ENCODE data around the gene CALML4. TPM values are rescaled to one million over a fixed set of nuclear protein-coding genes. Genes with fewer than 3 reads are reported as not detected.

CALML4 gene
- total and polyA plus RNA-seq, 4 donors: 4.4 to 21.3 (median 6.9) TPM

DNA sequence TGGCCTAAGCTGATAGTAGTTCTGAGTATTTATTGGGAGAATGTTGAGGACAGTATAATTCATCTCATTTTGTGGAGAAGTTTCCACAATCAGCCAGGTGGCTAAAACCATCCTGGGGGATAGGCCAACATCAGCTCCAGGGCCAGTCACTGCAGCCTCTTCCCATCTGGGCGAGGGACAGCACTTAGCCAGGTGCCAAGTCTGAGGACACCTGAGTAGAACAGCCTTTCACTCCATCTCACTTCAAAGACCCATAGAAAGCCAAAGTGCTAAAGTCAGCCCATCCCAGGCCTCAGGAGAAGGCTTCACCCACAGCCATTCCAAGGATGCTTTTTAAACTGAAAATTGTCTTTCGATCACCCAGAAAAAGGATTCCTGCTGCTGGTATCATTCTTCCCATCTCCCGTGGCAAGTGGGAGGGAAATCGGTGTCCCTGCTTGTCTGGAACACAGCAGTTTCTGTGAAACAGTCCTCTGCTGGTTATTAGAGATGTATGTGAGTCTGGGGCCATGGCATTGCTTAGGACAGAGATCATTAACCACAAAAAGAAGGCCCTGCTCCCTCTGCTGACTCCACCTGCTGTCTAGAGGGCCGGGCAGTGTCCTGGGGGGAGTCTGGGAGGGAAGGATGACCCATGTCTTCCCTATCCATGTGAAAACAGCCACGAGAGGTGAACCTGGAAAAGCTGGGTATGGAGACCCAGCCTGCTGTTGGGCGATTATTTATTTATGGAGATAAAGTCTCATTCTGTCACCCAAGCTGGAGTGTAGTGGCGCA is 9.6 kb downstream of the CALML4 start:
- no peaks in the 10 kb centered on the region for H3K9me3 ChIP-seq (ENCODE audit: control insufficient read depth, insufficient read depth, low read length)
- H3K4me3 ChIP-seq (ENCODE audit: low read depth, low read length): no peak overlapping the region
- H3K27me3 ChIP-seq (ENCODE audit: control insufficient read depth, insufficient read depth, low read length): no peaks in the 10 kb centered on the region
- H3K27ac ChIP-seq (ENCODE audit: low read depth, low read length): no peak overlapping the region
- 93% methylated on average over 4 of the region's 8 CpGs for WGBS (ENCODE audit: insufficient coverage)
- DNase-seq (ENCODE audit: low read depth in 4 of 6, low spot score in 6 of 6): no peak
- H3K36me3 ChIP-seq (ENCODE audit: control insufficient read depth, insufficient read depth, low read length): peaks cover 24% of the 10 kb centered on the region
- peaks cover 28% of the 10 kb centered on the region for H3K4me1 ChIP-seq (ENCODE audit: control insufficient read depth, insufficient read depth, low read length)

DNA sequence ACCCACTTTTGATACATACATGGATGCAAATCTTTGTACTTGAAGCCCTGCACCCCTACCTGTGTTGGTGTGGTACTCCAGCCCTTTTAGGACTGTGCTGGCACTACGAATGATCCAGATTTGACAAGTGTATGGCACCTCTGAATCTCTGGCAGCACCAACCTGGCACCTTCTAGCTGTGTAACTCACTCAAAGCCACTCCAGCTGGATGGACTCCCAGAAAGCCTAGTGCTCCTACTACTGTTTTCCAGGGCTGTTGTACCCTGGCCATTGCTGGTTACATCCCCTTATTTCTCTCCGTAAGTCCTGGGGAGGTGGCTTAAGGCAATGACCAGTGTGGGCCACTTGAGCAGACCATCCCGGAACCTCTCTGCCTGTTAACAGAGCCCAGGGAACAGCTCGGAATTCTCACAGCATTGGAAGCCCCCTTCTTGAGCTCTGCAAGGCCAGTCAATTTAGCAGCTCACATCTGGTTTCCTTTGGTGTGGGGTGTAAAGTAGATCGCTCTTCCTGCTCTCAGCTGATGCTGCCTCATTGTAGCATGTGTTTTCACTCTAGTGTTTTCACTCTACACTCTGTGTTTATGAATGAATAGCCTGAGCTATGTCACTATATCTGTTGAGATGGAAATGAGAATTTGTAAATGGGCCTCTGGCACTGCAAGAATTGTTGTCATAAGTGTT is 12.2 kb downstream of the CALML4 start:
- Histone ChIP-seq H3K36me3 (ENCODE audit: control insufficient read depth, insufficient read depth, low read length) (peaks cover 20% of the 10 kb centered on the region), H3K9me3 (ENCODE audit: control insufficient read depth, insufficient read depth, low read length) (no peaks in the 10 kb centered on the region), H3K27me3 (ENCODE audit: control insufficient read depth, insufficient read depth, low read length) (no peaks in the 10 kb centered on the region), H3K27ac (ENCODE audit: low read depth, low read length) (no peak overlapping the region), H3K4me1 (ENCODE audit: control insufficient read depth, insufficient read depth, low read length) (peaks cover 16% of the 10 kb centered on the region), H3K4me3 (ENCODE audit: low read depth, low read length) (no peak overlapping the region)
- WGBS (ENCODE audit: insufficient coverage): 73% methylated on average over 4 of the region's 5 CpGs
- DNase-seq (ENCODE audit: low read depth in 4 of 6, low spot score in 6 of 6): peak in 2 of 6 donors; percentile 34 to 83

DNA sequence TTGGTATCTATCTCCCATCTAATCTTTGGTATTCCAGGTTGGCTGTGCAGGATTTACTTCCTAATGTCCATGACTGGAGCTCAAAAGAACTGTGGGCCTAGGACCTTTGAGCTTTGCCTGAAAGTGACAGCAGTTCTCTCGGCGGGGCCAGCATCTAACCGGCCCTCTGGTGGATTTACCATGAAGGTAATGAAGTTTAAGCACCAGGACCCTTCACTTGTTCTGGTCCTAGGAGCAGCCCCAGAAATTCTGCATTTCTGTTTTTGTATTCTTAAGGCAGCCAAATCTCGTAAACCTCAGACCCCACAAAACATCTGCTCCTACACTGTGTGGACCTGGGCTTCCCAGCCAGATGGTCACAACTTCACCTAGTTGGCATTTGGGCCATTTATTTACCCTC is 13.0 kb downstream of the CALML4 start:
- Histone ChIP-seq H3K4me3 (ENCODE audit: low read depth, low read length) (no peak overlapping the region), H3K9me3 (ENCODE audit: control insufficient read depth, insufficient read depth, low read length) (no peaks in the 10 kb centered on the region), H3K27me3 (ENCODE audit: control insufficient read depth, insufficient read depth, low read length) (no peaks in the 10 kb centered on the region), H3K27ac (ENCODE audit: low read depth, low read length) (no peak overlapping the region), H3K4me1 (ENCODE audit: control insufficient read depth, insufficient read depth, low read length) (peaks cover 19% of the 10 kb centered on the region), H3K36me3 (ENCODE audit: control insufficient read depth, insufficient read depth, low read length) (peaks cover 17% of the 10 kb centered on the region)
- WGBS (ENCODE audit: insufficient coverage): 89% methylated on average over 4 of the region's 4 CpGs
- no peak for DNase-seq (ENCODE audit: low read depth in 4 of 6, low spot score in 6 of 6)

DNA sequence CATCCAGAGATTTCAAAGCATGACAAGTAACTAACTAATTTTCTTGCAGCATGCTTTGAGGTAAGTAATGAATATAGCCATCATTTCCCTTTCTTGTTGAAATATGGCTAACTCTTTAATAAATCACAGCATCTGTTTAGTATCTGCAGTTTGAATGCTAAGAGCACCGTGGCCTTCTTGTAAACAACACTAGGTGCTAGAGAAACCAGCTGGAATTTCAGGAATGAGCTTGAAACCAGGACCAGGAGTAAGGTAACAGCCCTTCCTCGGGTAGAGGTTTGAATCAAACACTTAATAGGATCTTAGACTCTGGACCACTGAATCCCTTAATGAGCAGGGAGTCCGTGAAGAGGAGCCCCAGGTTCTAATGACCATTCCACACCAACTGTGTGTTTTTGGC is 13.6 kb downstream of the CALML4 start:
- no peak overlapping the region for H3K27ac ChIP-seq (ENCODE audit: low read depth, low read length)
- no peak for DNase-seq (ENCODE audit: low read depth in 4 of 6, low spot score in 6 of 6)
- no peaks in the 10 kb centered on the region for H3K9me3 ChIP-seq (ENCODE audit: control insufficient read depth, insufficient read depth, low read length)
- WGBS (ENCODE audit: insufficient coverage): 44% methylated on average over 1 of the region's 3 CpGs
- no peak overlapping the region for H3K4me3 ChIP-seq (ENCODE audit: low read depth, low read length)
- no peaks in the 10 kb centered on the region for H3K27me3 ChIP-seq (ENCODE audit: control insufficient read depth, insufficient read depth, low read length)
- H3K4me1 ChIP-seq (ENCODE audit: control insufficient read depth, insufficient read depth, low read length): peaks cover 13% of the 10 kb centered on the region
- H3K36me3 ChIP-seq (ENCODE audit: control insufficient read depth, insufficient read depth, low read length): peaks cover 14% of the 10 kb centered on the region

DNA sequence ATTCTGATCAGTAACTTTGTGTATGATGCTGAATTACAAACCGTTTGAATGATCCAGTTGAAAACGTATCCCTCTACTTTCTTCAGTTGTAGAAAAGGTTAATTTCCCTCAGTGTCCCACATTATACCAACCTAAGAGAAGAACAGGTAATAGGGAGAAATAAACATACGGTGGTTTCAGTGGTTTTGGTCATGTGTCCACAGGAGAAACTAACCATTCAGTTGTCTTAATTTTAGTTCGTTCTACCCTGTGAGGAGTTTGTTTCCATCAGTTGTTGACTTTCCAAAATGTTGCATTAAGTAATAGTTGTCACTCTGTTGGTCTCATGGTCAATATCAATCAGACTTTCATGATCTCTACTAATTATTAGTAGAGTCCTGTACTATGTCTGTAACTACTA is 15.1 kb downstream of the CALML4 start:
- no peak overlapping the region for H3K4me3 ChIP-seq (ENCODE audit: low read depth, low read length)
- H3K27me3 ChIP-seq (ENCODE audit: control insufficient read depth, insufficient read depth, low read length): no peaks in the 10 kb centered on the region
- no peak for DNase-seq (ENCODE audit: low read depth in 4 of 6, low spot score in 6 of 6)
- no peak overlapping the region for H3K27ac ChIP-seq (ENCODE audit: low read depth, low read length)
- peaks cover 5% of the 10 kb centered on the region for H3K36me3 ChIP-seq (ENCODE audit: control insufficient read depth, insufficient read depth, low read length)
- no peaks in the 10 kb centered on the region for H3K9me3 ChIP-seq (ENCODE audit: control insufficient read depth, insufficient read depth, low read length)
- H3K4me1 ChIP-seq (ENCODE audit: control insufficient read depth, insufficient read depth, low read length): peaks cover 11% of the 10 kb centered on the region
- no CpG with 5 or more reads among the region's 4 CpGs for WGBS (ENCODE audit: insufficient coverage)

DNA sequence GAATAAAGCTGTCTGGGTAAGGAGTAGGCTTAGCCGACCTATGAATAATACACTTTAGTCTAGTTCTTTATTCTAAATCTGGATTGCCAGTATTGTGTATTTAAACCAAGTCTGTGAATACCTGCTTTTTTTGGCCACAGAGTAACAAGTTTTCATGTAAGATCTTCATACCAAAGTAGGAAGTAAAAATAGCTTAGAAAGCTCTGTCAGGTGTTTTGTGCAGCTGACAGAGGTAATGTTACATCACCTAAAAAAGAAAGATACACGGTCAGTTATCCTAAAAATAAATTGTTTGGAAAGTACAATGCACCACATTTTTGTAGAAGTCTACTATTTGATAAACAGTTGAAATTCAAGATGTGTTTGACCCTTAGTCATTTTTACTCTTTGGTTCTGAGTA is 16.5 kb downstream of the CALML4 start:
- peaks cover 8% of the 10 kb centered on the region for H3K4me1 ChIP-seq (ENCODE audit: control insufficient read depth, insufficient read depth, low read length)
- H3K27ac ChIP-seq (ENCODE audit: low read depth, low read length): no peak overlapping the region
- H3K9me3 ChIP-seq (ENCODE audit: control insufficient read depth, insufficient read depth, low read length): no peaks in the 10 kb centered on the region
- no peaks in the 10 kb centered on the region for H3K27me3 ChIP-seq (ENCODE audit: control insufficient read depth, insufficient read depth, low read length)
- H3K36me3 ChIP-seq (ENCODE audit: control insufficient read depth, insufficient read depth, low read length): peaks cover 5% of the 10 kb centered on the region
- no CpG with 5 or more reads among the region's 2 CpGs for WGBS (ENCODE audit: insufficient coverage)
- H3K4me3 ChIP-seq (ENCODE audit: low read depth, low read length): no peak overlapping the region
- DNase-seq (ENCODE audit: low read depth in 4 of 6, low spot score in 6 of 6): no peak

DNA sequence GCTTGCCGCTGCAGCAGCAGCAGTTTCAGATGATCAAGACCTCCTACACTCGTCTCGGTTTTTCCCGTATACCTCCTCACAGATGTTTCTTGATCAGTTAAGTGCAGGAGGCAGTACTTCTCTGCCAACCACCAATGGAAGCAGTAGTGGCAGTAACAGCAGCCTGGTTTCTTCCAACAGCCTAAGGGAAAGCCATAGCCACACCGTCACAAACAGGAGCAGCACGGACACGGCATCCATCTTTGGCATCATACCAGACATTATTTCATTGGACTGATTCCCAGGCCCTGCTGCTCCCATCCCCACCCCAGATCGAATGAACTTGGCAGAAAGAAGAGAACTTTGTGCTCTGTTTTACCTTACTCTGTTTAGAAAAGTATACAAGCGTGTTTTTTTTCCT is 17.6 kb downstream of the CALML4 start:
- Histone ChIP-seq H3K27me3 (ENCODE audit: control insufficient read depth, insufficient read depth, low read length) (no peaks in the 10 kb centered on the region), H3K27ac (ENCODE audit: low read depth, low read length) (peak overlapping the region; percentile 66)

DNA sequence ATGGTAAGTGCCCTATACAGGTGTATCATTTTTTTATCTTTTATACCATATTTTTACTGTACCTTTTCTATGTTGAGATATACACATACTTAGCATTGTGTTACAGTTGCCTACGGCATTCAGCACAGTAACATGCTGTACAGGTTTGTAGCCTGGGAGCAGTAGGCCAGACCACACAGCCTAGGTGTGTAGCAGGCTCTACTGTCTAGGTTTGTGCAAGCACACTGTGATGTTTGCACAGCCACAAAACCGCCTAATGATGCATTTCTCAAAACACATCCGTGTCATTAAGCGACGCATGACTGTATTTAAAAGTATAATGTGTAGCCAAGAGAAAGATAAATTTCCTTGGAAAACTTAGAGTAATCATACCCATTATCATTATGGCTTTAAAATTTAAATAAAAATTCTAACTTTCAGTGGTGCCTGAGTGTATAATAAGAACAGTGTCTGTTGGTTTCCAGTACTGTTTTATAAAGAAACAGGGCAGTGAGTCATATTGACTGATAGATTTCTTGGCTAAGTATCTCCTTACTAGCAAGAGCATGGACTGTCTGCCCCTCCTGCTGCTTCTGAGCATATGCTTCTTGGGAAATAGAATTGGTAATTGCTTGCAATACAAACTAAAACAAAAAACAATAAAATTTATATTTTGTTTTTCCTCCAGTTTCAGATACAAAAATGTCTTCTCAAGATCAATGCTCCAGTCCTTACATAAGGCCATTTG is 18.3 kb downstream of the CALML4 start:
- Histone ChIP-seq H3K9me3 (ENCODE audit: control insufficient read depth, insufficient read depth, low read length) (no peaks in the 10 kb centered on the region), H3K4me3 (ENCODE audit: low read depth, low read length) (no peak overlapping the region), H3K27me3 (ENCODE audit: control insufficient read depth, insufficient read depth, low read length) (no peaks in the 10 kb centered on the region), H3K36me3 (ENCODE audit: control insufficient read depth, insufficient read depth, low read length) (no peaks in the 10 kb centered on the region), H3K27ac (ENCODE audit: low read depth, low read length) (no peak overlapping the region), H3K4me1 (ENCODE audit: control insufficient read depth, insufficient read depth, low read length) (peaks cover 5% of the 10 kb centered on the region)
- peak in 1 of 6 donors; percentile 34 for DNase-seq (ENCODE audit: low read depth in 4 of 6, low spot score in 6 of 6)
- no CpG with 5 or more reads among the region's 5 CpGs for WGBS (ENCODE audit: insufficient coverage)

More for the DNA sequence above, 17.6 kb downstream of the CALML4 start:
- H3K36me3 ChIP-seq (ENCODE audit: control insufficient read depth, insufficient read depth, low read length): peaks cover 5% of the 10 kb centered on the region
- peaks cover 5% of the 10 kb centered on the region for H3K4me1 ChIP-seq (ENCODE audit: control insufficient read depth, insufficient read depth, low read length)
- H3K4me3 ChIP-seq (ENCODE audit: low read depth, low read length): no peak overlapping the region
- WGBS (ENCODE audit: insufficient coverage): 33% methylated on average over 7 of the region's 9 CpGs
- peak in 4 of 6 donors; percentile 25 to 88 (median 59) for DNase-seq (ENCODE audit: low read depth in 4 of 6, low spot score in 6 of 6)
- H3K9me3 ChIP-seq (ENCODE audit: control insufficient read depth, insufficient read depth, low read length): no peaks in the 10 kb centered on the region

DNA sequence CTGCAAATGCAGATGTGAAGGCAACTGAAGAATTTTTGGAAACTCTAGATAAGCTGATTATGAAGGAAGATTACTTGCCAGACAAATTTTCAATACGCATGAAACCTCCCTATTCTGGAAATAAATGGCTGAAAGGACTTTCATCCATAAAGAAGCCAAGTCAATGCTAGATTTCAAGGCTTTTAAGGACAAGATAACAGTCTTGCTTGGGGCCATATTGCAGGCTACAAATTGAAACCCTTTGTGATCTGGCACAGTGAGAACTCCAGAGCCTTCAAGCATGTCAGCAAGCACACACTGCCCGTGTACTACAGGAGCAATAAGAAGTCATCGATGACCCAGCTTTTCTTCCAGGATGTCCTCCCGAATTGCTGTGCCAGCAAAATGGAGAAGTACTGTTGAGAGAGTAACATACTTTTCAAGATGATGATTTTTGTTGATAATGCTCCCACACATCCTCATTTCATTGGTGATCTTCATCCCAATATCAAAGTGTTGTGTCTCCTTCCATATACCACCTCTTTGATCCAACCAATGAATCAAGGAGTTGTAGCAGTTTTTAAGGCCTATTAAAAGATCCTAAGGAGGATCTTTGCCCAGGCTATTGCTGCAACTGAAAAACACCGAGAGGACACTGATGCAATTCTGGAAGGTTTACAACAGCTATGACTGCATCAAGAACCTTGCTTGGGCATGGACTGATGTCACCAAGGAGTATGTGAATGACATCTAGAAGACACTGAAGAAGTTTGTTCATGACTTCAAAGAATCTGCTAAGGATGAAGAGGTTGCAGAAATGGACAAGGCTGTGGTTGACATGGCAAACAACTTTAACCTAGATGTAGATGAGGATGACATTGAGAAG is 20.3 kb downstream of the CALML4 start:
- peaks cover 8% of the 10 kb centered on the region for H3K36me3 ChIP-seq (ENCODE audit: control insufficient read depth, insufficient read depth, low read length)
- WGBS (ENCODE audit: insufficient coverage): 95% methylated on average over 1 of the region's 5 CpGs
- no peak overlapping the region for H3K27ac ChIP-seq (ENCODE audit: low read depth, low read length)
- H3K27me3 ChIP-seq (ENCODE audit: control insufficient read depth, insufficient read depth, low read length): no peaks in the 10 kb centered on the region
- H3K9me3 ChIP-seq (ENCODE audit: control insufficient read depth, insufficient read depth, low read length): no peaks in the 10 kb centered on the region
- H3K4me1 ChIP-seq (ENCODE audit: control insufficient read depth, insufficient read depth, low read length): peaks cover 5% of the 10 kb centered on the region
- H3K4me3 ChIP-seq (ENCODE audit: low read depth, low read length): no peak overlapping the region
- no peak for DNase-seq (ENCODE audit: low read depth in 4 of 6, low spot score in 6 of 6)

Measured in spinal cord (tissue), 10 donors.